ENCODE data around the gene EPHX1. TPM values are rescaled to one million over a fixed set of nuclear protein-coding genes. Genes with fewer than 3 reads are reported as not detected.

The EPHX1 gene
- total and polyA plus RNA-seq, 10 of the 15 experiments (the other 5 are each of a cell fraction or from before 2014, with no cell fraction given) = 0.33 to 2.9 (median 0.78) TPM; not detected in 2

GRCh38 chr1:225887030-225887314 lies 77.0 kb downstream of the EPHX1 start:
- RAD21 ChIA-PET (ENCODE audit: unreplicated experiment) = no interaction called here
- CTCF ChIA-PET = no interaction called here
- FAIRE-seq (no peak), ATAC-seq (no peak), DNase-seq (ENCODE audit: low read depth, low spot score) (no peak)
- SMC1A ChIA-PET (ENCODE audit: uncharacterized antibody, unreplicated experiment) = no interaction called here
- H3K4me2 ChIP-seq (ENCODE audit: control insufficient read depth, insufficient read depth) = no peak overlapping the region
- intact Hi-C loops (cut with micrococcal nuclease; ENCODE audit: unreplicated experiment) = no loop called here
- no peak overlapping the region for H3K27ac ChIP-seq (ENCODE audit: control insufficient read depth, insufficient read depth)
- 68% methylated on average over 7 of the region's 7 CpGs for WGBS (ENCODE audit: insufficient coverage, insufficient replicate concordance, low lambda C conversion rate, missing lambda C conversion rate)
- no peaks in the 10 kb centered on the region for H3K36me3 ChIP-seq (ENCODE audit: control insufficient read depth in 2 of 2, insufficient read depth in 2 of 2, low read length in 1 of 2)
- no peaks in the 10 kb centered on the region for H4K20me1 ChIP-seq (ENCODE audit: control insufficient read depth, insufficient read depth)
- BruUV-seq (replicated peaks) = no TSS peak
- H3K9ac ChIP-seq (ENCODE audit: control insufficient read depth, insufficient read depth, low read length) = no peak overlapping the region
- H3K9me3 ChIP-seq (replicated peaks; ENCODE audit: control insufficient read depth, insufficient read depth, low read length) = no peaks in the 10 kb centered on the region
- 0 out of 2 replicates have a peak, but pooled peaks cover 6% of the 10 kb centered on the region for H3K4me1 ChIP-seq (ENCODE audit: control insufficient read depth, insufficient read depth, low read length)
- POLR2A ChIA-PET = no interaction called here
- H3K27me3 ChIP-seq (replicated peaks in 1 of 2; ENCODE audit: control insufficient read depth in 2 of 2, insufficient read depth in 2 of 2, low read length in 1 of 2) = no peaks in the 10 kb centered on the region
- in situ Hi-C loops (cut with MboI) = no loop called here
- H3K4me3 ChIP-seq = no peak overlapping the region
- H2AFZ ChIP-seq (ENCODE audit: control insufficient read depth, low read depth, low read length) = no peak overlapping the region
- peaks cover 10% of the 10 kb centered on the region for H3K79me2 ChIP-seq (ENCODE audit: control insufficient read depth, insufficient read depth, low read length)
- TF ChIP-seq, protein P1, sequence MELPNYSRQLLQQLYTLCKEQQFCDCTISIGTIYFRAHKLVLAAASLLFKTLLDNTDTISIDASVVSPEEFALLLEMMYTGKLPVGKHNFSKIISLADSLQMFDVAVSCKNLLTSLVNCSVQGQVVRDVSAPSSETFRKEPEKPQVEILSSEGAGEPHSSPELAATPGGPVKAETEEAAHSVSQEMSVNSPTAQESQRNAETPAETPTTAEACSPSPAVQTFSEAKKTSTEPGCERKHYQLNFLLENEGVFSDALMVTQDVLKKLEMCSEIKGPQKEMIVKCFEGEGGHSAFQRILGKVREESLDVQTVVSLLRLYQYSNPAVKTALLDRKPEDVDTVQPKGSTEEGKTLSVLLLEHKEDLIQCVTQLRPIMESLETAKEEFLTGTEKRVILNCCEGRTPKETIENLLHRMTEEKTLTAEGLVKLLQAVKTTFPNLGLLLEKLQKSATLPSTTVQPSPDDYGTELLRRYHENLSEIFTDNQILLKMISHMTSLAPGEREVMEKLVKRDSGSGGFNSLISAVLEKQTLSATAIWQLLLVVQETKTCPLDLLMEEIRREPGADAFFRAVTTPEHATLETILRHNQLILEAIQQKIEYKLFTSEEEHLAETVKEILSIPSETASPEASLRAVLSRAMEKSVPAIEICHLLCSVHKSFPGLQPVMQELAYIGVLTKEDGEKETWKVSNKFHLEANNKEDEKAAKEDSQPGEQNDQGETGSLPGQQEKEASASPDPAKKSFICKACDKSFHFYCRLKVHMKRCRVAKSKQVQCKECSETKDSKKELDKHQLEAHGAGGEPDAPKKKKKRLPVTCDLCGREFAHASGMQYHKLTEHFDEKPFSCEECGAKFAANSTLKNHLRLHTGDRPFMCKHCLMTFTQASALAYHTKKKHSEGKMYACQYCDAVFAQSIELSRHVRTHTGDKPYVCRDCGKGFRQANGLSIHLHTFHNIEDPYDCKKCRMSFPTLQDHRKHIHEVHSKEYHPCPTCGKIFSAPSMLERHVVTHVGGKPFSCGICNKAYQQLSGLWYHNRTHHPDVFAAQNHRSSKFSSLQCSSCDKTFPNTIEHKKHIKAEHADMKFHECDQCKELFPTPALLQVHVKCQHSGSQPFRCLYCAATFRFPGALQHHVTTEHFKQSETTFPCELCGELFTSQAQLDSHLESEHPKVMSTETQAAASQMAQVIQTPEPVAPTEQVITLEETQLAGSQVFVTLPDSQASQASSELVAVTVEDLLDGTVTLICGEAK (IDR thresholded peaks at IDR 0.05; ENCODE audit: borderline replicate concordance) = no peak
- TF ChIP-seq POU2F2 (IDR thresholded peaks at IDR 0.05; ENCODE audit: borderline replicate concordance, low read depth, low read length) = no peak
- no peak for TF ChIP-seq CHD1 (IDR thresholded peaks at IDR 0.05; ENCODE audit: low read depth, low read length)
- TF ChIP-seq, protein P2, sequence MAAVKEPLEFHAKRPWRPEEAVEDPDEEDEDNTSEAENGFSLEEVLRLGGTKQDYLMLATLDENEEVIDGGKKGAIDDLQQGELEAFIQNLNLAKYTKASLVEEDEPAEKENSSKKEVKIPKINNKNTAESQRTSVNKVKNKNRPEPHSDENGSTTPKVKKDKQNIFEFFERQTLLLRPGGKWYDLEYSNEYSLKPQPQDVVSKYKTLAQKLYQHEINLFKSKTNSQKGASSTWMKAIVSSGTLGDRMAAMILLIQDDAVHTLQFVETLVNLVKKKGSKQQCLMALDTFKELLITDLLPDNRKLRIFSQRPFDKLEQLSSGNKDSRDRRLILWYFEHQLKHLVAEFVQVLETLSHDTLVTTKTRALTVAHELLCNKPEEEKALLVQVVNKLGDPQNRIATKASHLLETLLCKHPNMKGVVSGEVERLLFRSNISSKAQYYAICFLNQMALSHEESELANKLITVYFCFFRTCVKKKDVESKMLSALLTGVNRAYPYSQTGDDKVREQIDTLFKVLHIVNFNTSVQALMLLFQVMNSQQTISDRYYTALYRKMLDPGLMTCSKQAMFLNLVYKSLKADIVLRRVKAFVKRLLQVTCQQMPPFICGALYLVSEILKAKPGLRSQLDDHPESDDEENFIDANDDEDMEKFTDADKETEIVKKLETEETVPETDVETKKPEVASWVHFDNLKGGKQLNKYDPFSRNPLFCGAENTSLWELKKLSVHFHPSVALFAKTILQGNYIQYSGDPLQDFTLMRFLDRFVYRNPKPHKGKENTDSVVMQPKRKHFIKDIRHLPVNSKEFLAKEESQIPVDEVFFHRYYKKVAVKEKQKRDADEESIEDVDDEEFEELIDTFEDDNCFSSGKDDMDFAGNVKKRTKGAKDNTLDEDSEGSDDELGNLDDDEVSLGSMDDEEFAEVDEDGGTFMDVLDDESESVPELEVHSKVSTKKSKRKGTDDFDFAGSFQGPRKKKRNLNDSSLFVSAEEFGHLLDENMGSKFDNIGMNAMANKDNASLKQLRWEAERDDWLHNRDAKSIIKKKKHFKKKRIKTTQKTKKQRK (IDR thresholded peaks at IDR 0.05; ENCODE audit: low read depth, low read length) = no peak
- TF ChIP-seq PAX5 (IDR thresholded peaks at IDR 0.05; ENCODE audit: borderline replicate concordance, low read depth, low read length) = no peak
- no peak for TF ChIP-seq FOS (IDR thresholded peaks at IDR 0.05; ENCODE audit: borderline replicate concordance, extremely low read depth, insufficient read length)
- TF ChIP-seq E4F1 (IDR thresholded peaks at IDR 0.05; ENCODE audit: borderline replicate concordance, partially characterized antibody) = no peak
- TF ChIP-seq POLR2AphosphoS5 (IDR thresholded peaks at IDR 0.05; ENCODE audit: low read length) = no peak
- TF ChIP-seq TBL1XR1 (IDR thresholded peaks at IDR 0.05; ENCODE audit: low read depth, low read length) = no peak
- no peak for TF ChIP-seq SKIL (IDR thresholded peaks at IDR 0.05; ENCODE audit: low read depth, poor library complexity, severe bottlenecking)
- TF ChIP-seq EP300 (IDR thresholded peaks at IDR 0.05; ENCODE audit: borderline replicate concordance in 1 of 2, control insufficient read depth in 1 of 2, low read depth in 2 of 2, low read length in 2 of 2) = no peak
